ENCODE measurements around the gene SLC15A3. TPM values are rescaled to one million over a fixed set of nuclear protein-coding genes. Genes with fewer than 3 reads are reported as not detected.

The SLC15A3 gene
- total RNA-seq, 1 experiment from 2014 or later, result 5.5 TPM

DNA sequence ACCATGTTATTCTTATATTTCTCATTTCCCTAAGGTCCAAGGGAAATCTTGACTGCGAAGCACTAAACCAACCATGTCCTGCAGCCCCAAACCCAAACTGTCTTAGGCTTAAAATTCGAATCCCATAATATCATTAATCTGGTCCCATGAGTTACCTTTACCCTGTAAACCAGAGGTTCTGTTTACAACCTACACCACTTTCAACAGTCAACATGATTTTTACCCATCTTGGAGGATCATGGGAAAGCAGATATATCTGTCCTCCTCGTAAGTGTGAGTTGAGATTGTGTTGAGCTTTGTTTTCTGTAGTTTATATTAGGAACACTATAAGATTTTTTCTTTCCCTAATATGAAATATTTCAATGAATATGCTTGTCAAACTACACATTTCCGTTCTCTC, 52.0 kb downstream of the SLC15A3 start:
- intact Hi-C loops (cut with micrococcal nuclease; ENCODE audit: unreplicated experiment), result loop anchor here (1.0 to 5.0 kb wide), 4 partner anchors 69 to 272 kb away; no protein-coding TSS in a partner anchor
- CTCF ChIA-PET, result interaction anchor here (0.6 to 1.3 kb wide), 11 partner anchors 11 to 70 kb away, joined by 3 to 14 read pairs (median 4); partner anchors contain the start of genes TMEM109 and ZP1
- Histone ChIP-seq H3K27ac (no peak overlapping the region), H3K4me1 (replicated peaks; ENCODE audit: insufficient read depth) (peaks cover 12% of the 10 kb centered on the region), H3K4me3 (no peak overlapping the region), H2AFZ (no peak overlapping the region), H3K9me2 (ENCODE audit: insufficient read depth) (no peaks in the 10 kb centered on the region), H3F3A (ENCODE audit: insufficient read depth, low read depth) (peaks cover 29% of the 10 kb centered on the region), H3K79me2 (ENCODE audit: low read depth) (peaks cover 31% of the 10 kb centered on the region), H3K36me3 (ENCODE audit: low read depth) (peaks cover 57% of the 10 kb centered on the region), H3K27me3 (ENCODE audit: insufficient read depth, low read depth) (no peaks in the 10 kb centered on the region), H3K9me3 (ENCODE audit: insufficient read depth, low read depth) (no peaks in the 10 kb centered on the region), H3K4me2 (no peak overlapping the region), H4K20me1 (ENCODE audit: insufficient read depth) (peaks cover 31% of the 10 kb centered on the region)
- no peak for DNase-seq
- no TSS peak for BruUV-seq (replicated peaks)
- TF ChIP-seq EZH2 (IDR thresholded peaks at IDR 0.05; ENCODE audit: low read depth), result no peak
- TF ChIP-seq, protein P1, sequence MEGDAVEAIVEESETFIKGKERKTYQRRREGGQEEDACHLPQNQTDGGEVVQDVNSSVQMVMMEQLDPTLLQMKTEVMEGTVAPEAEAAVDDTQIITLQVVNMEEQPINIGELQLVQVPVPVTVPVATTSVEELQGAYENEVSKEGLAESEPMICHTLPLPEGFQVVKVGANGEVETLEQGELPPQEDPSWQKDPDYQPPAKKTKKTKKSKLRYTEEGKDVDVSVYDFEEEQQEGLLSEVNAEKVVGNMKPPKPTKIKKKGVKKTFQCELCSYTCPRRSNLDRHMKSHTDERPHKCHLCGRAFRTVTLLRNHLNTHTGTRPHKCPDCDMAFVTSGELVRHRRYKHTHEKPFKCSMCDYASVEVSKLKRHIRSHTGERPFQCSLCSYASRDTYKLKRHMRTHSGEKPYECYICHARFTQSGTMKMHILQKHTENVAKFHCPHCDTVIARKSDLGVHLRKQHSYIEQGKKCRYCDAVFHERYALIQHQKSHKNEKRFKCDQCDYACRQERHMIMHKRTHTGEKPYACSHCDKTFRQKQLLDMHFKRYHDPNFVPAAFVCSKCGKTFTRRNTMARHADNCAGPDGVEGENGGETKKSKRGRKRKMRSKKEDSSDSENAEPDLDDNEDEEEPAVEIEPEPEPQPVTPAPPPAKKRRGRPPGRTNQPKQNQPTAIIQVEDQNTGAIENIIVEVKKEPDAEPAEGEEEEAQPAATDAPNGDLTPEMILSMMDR (conservative IDR thresholded peaks at IDR 0.05), result no peak
- POLR2A ChIA-PET (ENCODE audit: unreplicated experiment), result interaction anchor here (0.6 kb wide), 1 partner anchor 43 kb away, joined by 5 read pairs; no protein-coding TSS in a partner anchor

- H3K4me1 ChIP-seq (replicated peaks; ENCODE audit: insufficient read depth), result peaks cover 5% of the 10 kb centered on the region
- no peak overlapping the region for H3K4me3 ChIP-seq
- ChIA-PET CTCF (interaction anchor here (0.6 to 1.3 kb wide), 11 partner anchors 10 to 70 kb away, joined by 3 to 14 read pairs (median 4); partner anchors contain the start of genes TMEM109 and ZP1), POLR2A (ENCODE audit: unreplicated experiment) (interaction anchor here (0.6 kb wide), 1 partner anchor 44 kb away, joined by 5 read pairs; no protein-coding TSS in a partner anchor)
- intact Hi-C loops (cut with micrococcal nuclease; ENCODE audit: unreplicated experiment), result loop anchor here (1.0 to 5.0 kb wide), 4 partner anchors 68 to 273 kb away; no protein-coding TSS in a partner anchor
- peak; percentile 53 to 61 for DNase-seq
- peak overlapping the region; percentile 12; the same call in 1 of the 2 replicates for H3K27ac ChIP-seq
- peaks cover 24% of the 10 kb centered on the region for H3K79me2 ChIP-seq (ENCODE audit: low read depth)
- H2AFZ ChIP-seq, result no peak overlapping the region
- no peak overlapping the region for H3K4me2 ChIP-seq
- no peaks in the 10 kb centered on the region for H3K9me3 ChIP-seq (ENCODE audit: insufficient read depth, low read depth)
- H3F3A ChIP-seq (ENCODE audit: insufficient read depth, low read depth), result peaks cover 29% of the 10 kb centered on the region
- peaks cover 24% of the 10 kb centered on the region for H4K20me1 ChIP-seq (ENCODE audit: insufficient read depth)
- H3K27me3 ChIP-seq (ENCODE audit: insufficient read depth, low read depth), result no peaks in the 10 kb centered on the region
- TF ChIP-seq EZH2 (IDR thresholded peaks at IDR 0.05; ENCODE audit: low read depth), result no peak
- TF ChIP-seq, protein P1 (conservative IDR thresholded peaks at IDR 0.05), result peak; percentile 98
- H3K9me2 ChIP-seq (ENCODE audit: insufficient read depth), result no peaks in the 10 kb centered on the region
- BruUV-seq (replicated peaks), result no TSS peak
- peaks cover 57% of the 10 kb centered on the region for H3K36me3 ChIP-seq (ENCODE audit: low read depth)
Observed at GRCh38 chr11:60899046-60899936, 52.7 kb downstream of the SLC15A3 start.

DNA sequence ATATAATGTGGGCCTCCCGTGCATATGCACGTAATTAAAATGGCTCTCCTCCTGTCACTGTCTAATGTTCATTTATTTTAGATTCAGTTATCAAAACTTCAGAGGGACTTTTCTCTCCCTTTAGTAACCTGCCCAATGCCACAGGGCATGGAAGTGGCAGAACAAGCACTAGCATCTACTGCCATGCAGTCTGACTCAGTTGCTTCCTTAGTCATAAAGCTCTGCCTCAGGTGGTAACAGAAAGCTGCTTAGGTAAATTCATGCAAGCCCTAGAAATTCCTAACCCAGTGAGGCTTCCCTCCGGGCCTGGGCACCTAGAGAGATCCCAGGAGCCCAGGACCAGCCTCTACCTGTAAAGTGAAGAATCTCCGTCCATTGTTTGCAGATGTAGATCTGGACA, 54.5 kb downstream of the SLC15A3 start:
- BruUV-seq (replicated peaks), result no TSS peak
- DNase-seq, result no peak
- Histone ChIP-seq H3K79me2 (ENCODE audit: low read depth) (peaks cover 6% of the 10 kb centered on the region), H3K36me3 (ENCODE audit: low read depth) (peaks cover 54% of the 10 kb centered on the region), H3K4me1 (replicated peaks; ENCODE audit: insufficient read depth) (no peaks in the 10 kb centered on the region), H3K9me3 (ENCODE audit: insufficient read depth, low read depth) (no peaks in the 10 kb centered on the region), H3F3A (ENCODE audit: insufficient read depth, low read depth) (peaks cover 26% of the 10 kb centered on the region), H4K20me1 (ENCODE audit: insufficient read depth) (peaks cover 6% of the 10 kb centered on the region; the same call in 1 of the 2 replicates), H3K4me2 (no peak overlapping the region), H2AFZ (no peak overlapping the region), H3K9me2 (ENCODE audit: insufficient read depth) (no peaks in the 10 kb centered on the region), H3K27ac (no peak overlapping the region), H3K27me3 (ENCODE audit: insufficient read depth, low read depth) (no peaks in the 10 kb centered on the region), H3K4me3 (no peak overlapping the region)
- ChIA-PET POLR2A (ENCODE audit: unreplicated experiment) (no interaction called here), CTCF (no interaction called here)
- TF ChIP-seq EZH2 (IDR thresholded peaks at IDR 0.05; ENCODE audit: low read depth), result no peak
- TF ChIP-seq, protein P1 (conservative IDR thresholded peaks at IDR 0.05), result no peak
- intact Hi-C loops (cut with micrococcal nuclease; ENCODE audit: unreplicated experiment), result loop anchor here (5.0 kb wide), 1 partner anchor 275 kb away; no protein-coding TSS in a partner anchor

All from PC-9 (cell line).